Endothelial cell (in vitro differentiated cells): Measurements from ENCODE around the gene SMARCAL1. TPM values are rescaled to one million over a fixed set of nuclear protein-coding genes. Genes with fewer than 3 reads are reported as not detected.

Experiments used
- DNase-seq: peaks from one replicate; pipeline ENCODE4 v3.0.0; 2021; ENCODE audit warnings: low spot score
- H3K27ac Mint-ChIP-seq: one replicate; pipeline ENCODE4 v1.8.0; 2021; ENCODE audit warnings: mixed read lengths, inconsistent platforms; ENCODE audit not compliant: unreplicated experiment
- H3K27me3 Mint-ChIP-seq: one replicate; pipeline ENCODE4 v1.8.0; 2021; ENCODE audit warnings: mild to moderate bottlenecking, moderate library complexity, mixed read lengths, inconsistent platforms; ENCODE audit not compliant: unreplicated experiment
- H3K36me3 Mint-ChIP-seq: one replicate; pipeline ENCODE4 v1.8.0; 2021; ENCODE audit warnings: mild to moderate bottlenecking, low read depth, mixed read lengths, inconsistent platforms; ENCODE audit not compliant: unreplicated experiment
- H3K4me1 Mint-ChIP-seq: one replicate; pipeline ENCODE4 v1.8.0; 2021; ENCODE audit warnings: mild to moderate bottlenecking, mixed read lengths, inconsistent platforms; ENCODE audit not compliant: unreplicated experiment
- H3K4me3 Mint-ChIP-seq: one replicate; pipeline ENCODE4 v1.8.0; 2021; ENCODE audit warnings: mild to moderate bottlenecking, mixed read lengths, inconsistent platforms; ENCODE audit not compliant: unreplicated experiment
- H3K9me3 Mint-ChIP-seq: one replicate; pipeline ENCODE4 v1.8.0; 2021; ENCODE audit warnings: mixed read lengths, inconsistent platforms; ENCODE audit not compliant: unreplicated experiment
- CTCF ChIP-seq: fragments of 200-600 bp; sonication (generic); IDR thresholded peaks from one replicate; pipeline ENCODE4 v1.5.0; 2021; ENCODE audit warnings: antibody characterized with exemption; ENCODE audit not compliant: unreplicated experiment
- total RNA-seq: library from RNA; stranded (reverse); fragmentation: NEBNext Ultra II Directional; extraction: Animal tissue kit (Norgen Biotek cat#: 25700); gene quantifications from one replicate; pipeline ENCODE4 v1.2.1, GENCODE V29; 2021; ENCODE audit not compliant: unreplicated experiment

Gene SMARCAL1
- total RNA-seq, 1 donor from 2014 or later = 39.1 TPM

- no peaks in the 10 kb centered on the region for H3K9me3 Mint-ChIP-seq
- peaks cover 35% of the 10 kb centered on the region for H3K4me1 Mint-ChIP-seq
- no peak overlapping the region for H3K4me3 Mint-ChIP-seq
- DNase-seq = no peak
- H3K36me3 Mint-ChIP-seq = no peaks in the 10 kb centered on the region
- no peak for TF ChIP-seq CTCF
- H3K27ac Mint-ChIP-seq = no peak overlapping the region
- H3K27me3 Mint-ChIP-seq = peaks cover 3% of the 10 kb centered on the region
These were observed 80.5 kb downstream of the SMARCAL1 start for GRCh38 chr2:216492597-216493333.

DNA sequence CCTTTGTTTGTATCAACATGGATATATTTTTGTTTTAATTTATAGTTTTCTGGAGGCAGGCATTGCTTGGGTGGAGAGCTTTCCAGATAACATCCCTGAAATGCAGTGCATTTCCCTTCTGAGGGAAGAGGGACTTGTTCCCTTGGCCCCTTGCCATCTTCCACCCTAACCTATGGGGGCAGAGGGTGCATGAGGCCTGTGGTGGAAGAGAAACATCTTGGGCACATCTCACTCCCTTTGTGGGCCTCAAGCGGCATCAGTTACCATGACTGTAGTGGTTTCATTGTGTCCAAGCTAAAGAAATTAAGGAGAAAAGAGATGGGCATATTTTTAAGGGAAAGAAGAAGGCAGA, 81.0 kb downstream of the SMARCAL1 start:
- no peaks in the 10 kb centered on the region for H3K9me3 Mint-ChIP-seq
- DNase-seq = no peak
- H3K36me3 Mint-ChIP-seq = no peaks in the 10 kb centered on the region
- no peak overlapping the region for H3K4me3 Mint-ChIP-seq
- H3K4me1 Mint-ChIP-seq = peaks cover 41% of the 10 kb centered on the region
- TF ChIP-seq CTCF = no peak
- H3K27ac Mint-ChIP-seq = no peak overlapping the region
- H3K27me3 Mint-ChIP-seq = peaks cover 3% of the 10 kb centered on the region

DNA sequence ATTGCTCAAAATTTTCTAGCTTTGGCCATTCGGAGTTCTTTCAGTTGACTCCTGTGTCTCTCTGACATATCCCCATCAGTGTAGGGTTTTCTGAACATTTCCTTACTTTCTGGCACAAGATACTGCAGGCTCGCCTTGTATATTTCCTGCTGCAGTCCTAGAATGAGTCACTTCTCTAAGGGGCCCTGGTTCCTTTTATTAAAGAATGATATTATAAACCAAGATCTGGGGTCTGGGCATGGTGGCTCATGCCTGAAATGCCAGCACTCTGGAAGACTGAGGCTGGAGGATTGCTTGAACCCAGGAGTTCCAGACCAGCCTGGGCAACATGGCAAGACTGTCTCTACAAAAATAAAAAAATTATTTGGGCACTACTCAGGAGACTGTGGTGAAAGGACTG, 83.4 kb downstream of the SMARCAL1 start:
- no peak for DNase-seq
- peaks cover 3% of the 10 kb centered on the region for H3K27me3 Mint-ChIP-seq
- TF ChIP-seq CTCF = no peak
- no peak overlapping the region for H3K27ac Mint-ChIP-seq
- H3K36me3 Mint-ChIP-seq = peaks cover 9% of the 10 kb centered on the region
- no peaks in the 10 kb centered on the region for H3K9me3 Mint-ChIP-seq
- H3K4me1 Mint-ChIP-seq = peaks cover 54% of the 10 kb centered on the region
- no peak overlapping the region for H3K4me3 Mint-ChIP-seq

DNA sequence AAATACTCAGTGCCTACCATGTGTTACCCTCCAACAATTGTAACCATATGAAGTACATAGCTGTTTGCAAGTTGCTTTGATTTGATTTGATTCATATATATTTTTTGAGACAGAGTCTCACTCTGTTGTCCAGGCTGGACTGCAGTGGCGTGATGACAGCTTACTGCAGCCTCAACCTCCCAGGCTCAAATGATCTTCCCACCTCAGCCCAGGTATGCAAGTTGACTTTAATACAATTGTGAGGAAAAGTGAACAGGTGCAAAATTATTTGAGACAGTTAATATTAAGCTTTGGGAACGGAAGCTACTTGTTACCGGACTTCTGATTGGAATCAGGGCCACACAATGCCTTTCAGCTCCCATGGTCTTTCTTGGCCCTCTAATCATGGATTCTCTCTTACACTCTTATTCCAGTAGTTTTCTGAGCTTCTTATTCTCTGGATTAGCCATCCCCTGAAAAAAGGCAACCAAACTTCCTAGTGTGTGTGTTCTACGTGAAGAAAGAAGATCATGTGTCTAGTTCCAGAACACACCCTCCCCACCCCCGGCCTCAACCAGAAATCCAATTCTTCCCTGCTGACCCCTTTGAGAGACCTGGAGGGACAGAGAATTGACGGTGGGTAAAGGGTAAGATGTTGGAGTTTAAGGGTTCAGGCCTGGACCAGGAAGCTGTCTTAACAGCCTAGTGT, 85.2 kb downstream of the SMARCAL1 start:
- Mint-ChIP-seq H3K4me1 (peaks cover 54% of the 10 kb centered on the region), H3K9me3 (no peaks in the 10 kb centered on the region), H3K4me3 (peak overlapping the region; percentile 99), H3K27me3 (peaks cover 3% of the 10 kb centered on the region), H3K36me3 (peaks cover 21% of the 10 kb centered on the region), H3K27ac (peak overlapping the region; percentile 89)
- no peak for TF ChIP-seq CTCF
- no peak for DNase-seq

DNA sequence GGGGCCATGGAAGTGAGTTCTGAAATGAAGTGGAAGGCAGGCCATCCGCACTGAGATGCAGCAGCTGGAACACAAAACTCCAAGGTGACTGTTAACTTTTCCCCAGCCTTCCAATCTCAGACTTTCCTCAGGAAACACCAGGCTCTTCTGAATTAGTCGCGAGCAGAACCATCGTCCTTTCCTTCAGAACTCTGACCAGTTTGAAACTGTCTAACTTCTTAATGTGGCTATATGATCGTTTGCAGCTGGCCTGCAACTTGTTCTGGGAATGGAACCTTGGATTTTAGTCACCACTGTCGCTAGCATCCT, 85.7 kb downstream of the SMARCAL1 start:
- Mint-ChIP-seq H3K36me3 (peaks cover 26% of the 10 kb centered on the region), H3K9me3 (no peaks in the 10 kb centered on the region), H3K27ac (peak overlapping the region; percentile 89), H3K4me1 (peaks cover 53% of the 10 kb centered on the region), H3K4me3 (peak overlapping the region; percentile 99), H3K27me3 (no peaks in the 10 kb centered on the region)
- DNase-seq = no peak
- TF ChIP-seq CTCF = no peak
